HCT116 (cell line): Measurements from ENCODE around the gene KLK5.

Experiments
- CTCF ChIP-seq, 3 experiments: fragments of 200-600 bp in 1 of 3; sonication (generic) in 1 of 3; IDR thresholded peaks in 2 of 3; conservative IDR thresholded peaks in 1 of 3; 2 replicates each; pipeline ENCODE4 v1.5.1; 2012 to 2017; ENCODE audit warnings: low read depth in 2 of 3, low read length in 2 of 3, antibody characterized with exemption in 1 of 3, borderline replicate concordance in 1 of 3, control low read depth in 1 of 3, mild to moderate bottlenecking in 1 of 3, mixed read lengths in 1 of 3, mixed run types in 1 of 3, moderate library complexity in 1 of 3; ENCODE audit not compliant: insufficient read depth in 1 of 3
- EZH2phosphoT487 ChIP-seq: fragments of 200-600 bp; IDR thresholded peaks from 2 replicates; pipeline ENCODE4 v1.6.1; 2018; ENCODE audit warnings: antibody characterized with exemption, borderline replicate concordance
- RAD21 ChIP-seq: IDR thresholded peaks from 2 replicates; pipeline ENCODE4 v1.6.1; 2012; ENCODE audit warnings: low read depth, mild to moderate bottlenecking
- ZNF274 ChIP-seq: fragments of 200-500 bp; sonication (Bioruptor generic); IDR thresholded peaks from 2 replicates; pipeline ENCODE4 v1.6.1; 2014; ENCODE audit warnings: mild to moderate bottlenecking, low read depth, low read length, inconsistent platforms

- TF ChIP-seq CTCF (IDR thresholded peaks at IDR 0.05 in 2 of 3, conservative IDR thresholded peaks at IDR 0.05 in 1 of 3; ENCODE audit: borderline replicate concordance in 1 of 3, insufficient read depth in 1 of 3, low read depth in 2 of 3, low read length in 2 of 3) (no peak), RAD21 (no peak), ZNF274 (no peak), EZH2phosphoT487 (no peak)
Measured at GRCh38 chr19:50947123-50947522, 5.7 kb downstream of the KLK5 start.
